Astrocyte of the cerebellum (primary cell): ENCODE results near the gene MED16.
"Not testable (repeated sequence)": the region's sequence is repeated elsewhere in the genome, so short reads cannot be mapped to it uniquely, and the experiment has no call there.

Source experiments
- DNase-seq: peaks from one replicate; pipeline ENCODE4 v3.0.0-alpha.2; 2011; ENCODE audit warnings: low read depth
- H3K4me3 ChIP-seq: 2 replicates; pipeline ENCODE4 v1.5.1; 2011; ENCODE audit warnings: mild to moderate bottlenecking, low read depth, low read length, moderate library complexity
- CTCF ChIP-seq: IDR thresholded peaks from 2 replicates; pipeline ENCODE4 v1.5.1; 2012; ENCODE audit warnings: low read length, low read depth, moderate library complexity, mild to moderate bottlenecking; ENCODE audit errors: missing control alignments
- in situ Hi-C: cut with HindIII; loops from 2 replicates; pipeline ENCODE4 v1.10.0; 2017; ENCODE audit warnings: low sequenced_read_pairs

The MED16 gene

GRCh38 chr19:896999-897398 is 4.0 kb upstream of the MED16 start:
- no peak for DNase-seq
- no peak for TF ChIP-seq CTCF
- in situ Hi-C loops = no loop called here
- H3K4me3 ChIP-seq = no peak overlapping the region

DNA sequence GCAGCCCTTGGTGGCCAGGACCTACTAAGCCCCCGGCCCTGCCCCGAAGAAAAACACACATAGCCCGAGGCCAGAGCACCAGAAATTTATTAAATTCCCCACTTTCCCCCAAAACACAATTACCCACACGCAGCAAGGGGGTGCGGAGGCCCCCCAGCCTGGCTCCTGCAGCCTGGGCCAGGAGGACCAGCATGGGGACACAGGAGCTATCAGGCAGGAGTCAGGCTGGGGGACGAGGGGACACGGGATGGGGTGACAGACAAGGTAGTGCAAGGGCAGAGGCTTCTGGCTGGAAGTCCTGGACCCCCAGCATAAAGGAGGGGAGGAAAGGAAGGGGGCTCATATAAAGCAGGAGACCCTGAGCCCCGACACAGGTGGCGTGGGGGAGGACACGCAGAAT is 3.4 kb upstream of the MED16 start:
- in situ Hi-C loops = no loop called here
- DNase-seq = no peak
- no peak for TF ChIP-seq CTCF
- H3K4me3 ChIP-seq = no peak overlapping the region

DNA sequence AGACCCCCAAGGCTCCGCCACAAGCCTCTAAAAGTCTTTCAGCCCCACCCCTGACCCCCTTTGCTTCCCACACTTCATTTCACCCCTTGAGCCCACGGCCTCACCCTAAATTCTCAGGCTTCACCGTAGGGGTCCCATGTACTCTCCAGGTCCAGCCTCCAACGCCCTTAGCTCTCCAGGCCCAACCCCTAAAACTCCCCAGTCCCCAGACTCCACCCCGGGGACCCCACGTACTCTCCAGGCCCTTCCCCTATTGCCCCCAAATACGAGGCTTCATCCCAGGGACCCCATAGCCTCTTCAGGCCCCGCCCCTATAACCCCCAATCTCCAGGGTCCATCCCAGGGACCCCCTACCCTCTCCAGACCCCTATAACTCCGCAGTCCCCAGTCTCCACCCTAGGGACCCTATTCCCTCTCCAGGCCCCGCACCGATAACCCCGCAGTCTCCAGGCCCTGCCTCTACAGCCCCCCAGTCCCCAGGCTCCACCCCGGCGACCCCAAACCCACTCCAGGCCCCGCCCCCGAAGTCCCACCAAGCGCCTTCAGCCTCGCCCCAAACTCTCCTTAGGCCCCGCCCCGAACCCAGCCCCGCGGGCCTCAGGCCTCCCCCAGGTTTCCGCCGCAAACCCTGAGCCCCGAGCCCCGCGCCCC is 619 bp downstream of the MED16 start:
- no peak for DNase-seq
- no peak for TF ChIP-seq CTCF
- H3K4me3 ChIP-seq = peak overlapping the region; percentile 80
- in situ Hi-C loops = no loop called here

DNA sequence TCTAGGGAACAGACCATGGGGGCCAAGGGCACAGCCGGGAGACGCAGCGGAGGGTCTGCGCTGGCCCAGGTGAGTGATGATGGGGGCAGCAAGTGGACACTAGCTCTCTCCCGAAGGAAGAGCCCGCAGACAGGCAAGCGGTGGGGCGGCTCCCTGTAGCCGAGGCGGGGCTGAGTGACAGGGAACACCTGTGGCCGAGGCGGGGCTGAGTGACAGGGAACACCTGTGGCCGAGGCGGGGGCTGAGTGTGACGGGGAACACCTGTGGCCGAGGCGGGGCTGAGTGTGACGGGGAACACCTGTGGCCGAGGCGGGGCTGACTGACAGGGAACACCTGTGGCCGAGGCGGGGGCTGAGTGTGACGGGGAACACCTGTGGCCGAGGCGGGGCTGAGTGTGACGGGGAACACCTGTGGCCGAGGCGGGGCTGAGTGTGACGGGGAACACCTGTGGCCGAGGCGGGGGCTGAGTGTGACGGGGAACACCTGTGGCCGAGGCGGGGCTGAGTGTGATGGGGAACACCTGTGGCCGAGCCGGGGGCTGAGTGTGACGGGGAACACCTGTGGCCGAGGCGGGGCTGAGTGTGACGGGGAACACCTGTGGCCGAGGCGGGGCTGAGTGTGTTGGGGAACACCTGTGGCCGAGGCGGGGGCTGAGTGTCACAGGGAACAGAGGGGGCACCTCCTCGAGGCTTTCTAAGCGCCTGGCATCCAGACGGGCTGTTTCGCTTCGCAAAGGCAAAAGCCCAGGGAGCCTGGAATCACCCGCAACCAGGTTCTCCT is 1.4 kb downstream of the MED16 start:
- in situ Hi-C loops, DNase-seq: not testable (repeated sequence)
- peak overlapping the region; percentile 80 for H3K4me3 ChIP-seq

DNA sequence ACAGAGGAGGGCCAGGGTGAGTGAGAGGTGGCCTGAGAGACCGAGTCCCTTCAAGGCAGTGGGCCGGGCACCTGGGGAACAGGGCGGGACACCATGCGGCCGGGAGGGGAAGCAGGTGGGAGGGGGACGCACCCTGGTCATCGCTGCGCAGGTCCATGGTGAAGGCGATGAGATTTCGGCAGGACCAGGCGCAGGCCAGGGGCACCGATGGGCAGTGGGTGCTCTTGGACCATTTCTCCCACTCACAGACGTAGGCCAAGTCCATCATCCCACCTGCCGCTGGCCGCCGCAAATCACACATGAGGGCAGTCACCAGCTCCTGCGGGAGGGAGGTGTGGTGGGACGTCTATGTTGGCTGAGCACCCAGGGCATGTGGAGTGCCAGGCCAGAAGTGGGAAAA is 2.2 kb downstream of the MED16 start:
- no peak for TF ChIP-seq CTCF
- no peak overlapping the region for H3K4me3 ChIP-seq
- DNase-seq = no peak
- in situ Hi-C loops = no loop called here

GRCh38 chr19:889662-890295 is 3.2 kb downstream of the MED16 start:
- no peak for TF ChIP-seq CTCF
- DNase-seq = no peak
- no peak overlapping the region for H3K4me3 ChIP-seq
- in situ Hi-C loops = no loop called here
